ENCODE data around the gene IL36A.

Gene IL36A

DNA sequence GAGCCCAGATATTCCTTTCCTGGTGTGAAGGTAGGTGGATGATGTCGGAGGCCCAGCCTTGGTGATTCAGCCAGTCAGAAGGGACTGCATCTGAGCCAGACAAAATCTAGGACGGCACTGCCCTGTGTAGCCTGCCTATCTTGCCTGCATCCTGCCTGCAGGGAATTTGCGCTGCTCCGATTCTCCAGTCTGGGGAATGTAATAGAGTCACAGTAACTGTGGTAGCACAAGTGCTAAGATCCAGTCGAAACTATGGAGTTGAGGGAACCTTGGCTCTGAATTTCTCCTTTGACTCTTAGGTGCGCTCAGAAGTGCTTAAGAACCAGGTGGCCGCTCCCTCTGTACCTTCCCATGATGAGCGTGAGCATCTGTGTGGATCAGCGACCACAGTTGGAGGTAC is 31.5 kb downstream of the IL36A start:
- in situ Hi-C loops (cut with HindIII; ENCODE audit: low pct_ligation_motif_present, low pct_unique_long_range_greater_than_20kb, low sequenced_read_pairs) = no loop called here

GRCh38 chr2:113038291-113038690 is 33.0 kb downstream of the IL36A start:
- in situ Hi-C loops (cut with HindIII; ENCODE audit: low pct_ligation_motif_present, low pct_unique_long_range_greater_than_20kb, low sequenced_read_pairs) = no loop called here

More for the DNA sequence above, 31.5 kb downstream of the IL36A start:
- DNase-seq = no peak

DNA sequence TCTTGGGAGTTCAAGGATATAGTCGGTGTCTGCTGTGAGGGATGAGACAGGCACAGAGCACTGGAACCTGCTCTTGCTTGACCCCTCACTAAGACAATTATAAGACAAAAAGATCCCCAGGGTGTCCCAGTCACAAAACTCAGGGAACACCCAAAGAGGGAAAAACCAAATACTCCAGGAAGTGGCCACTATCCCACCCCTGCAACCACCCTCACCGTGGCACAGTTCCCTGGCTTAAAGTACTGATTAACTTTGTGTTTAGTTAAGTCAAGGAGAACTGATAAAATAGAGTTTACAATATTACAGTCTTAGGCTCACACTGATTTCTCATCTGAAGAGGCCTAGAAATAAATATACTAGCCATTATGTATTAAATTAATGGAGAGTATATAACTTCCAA is 33.9 kb downstream of the IL36A start:
- no peak for DNase-seq
- in situ Hi-C loops (cut with HindIII; ENCODE audit: low pct_ligation_motif_present, low pct_unique_long_range_greater_than_20kb, low sequenced_read_pairs) = no loop called here

More at GRCh38 chr2:113038291-113038690, 33.0 kb downstream of the IL36A start:
- no peak for DNase-seq

DNA sequence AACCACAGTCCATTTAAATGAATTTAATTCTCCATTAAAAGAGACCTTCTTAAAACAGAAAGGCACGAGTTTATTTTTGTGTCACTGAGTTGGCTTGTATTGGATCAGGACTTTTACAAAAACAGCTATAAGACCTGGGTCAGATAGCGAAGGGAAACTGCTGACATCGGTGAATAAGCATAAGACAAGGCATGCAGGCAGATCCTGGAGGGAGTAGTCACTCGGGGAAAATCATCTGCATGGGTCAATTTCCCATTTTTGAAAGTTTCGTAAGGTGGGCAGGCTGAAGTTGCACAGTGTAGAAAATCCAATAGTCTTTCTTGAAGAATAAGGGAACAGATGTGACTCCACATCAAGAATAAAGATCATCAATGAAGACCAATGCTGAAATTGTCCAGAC is 34.5 kb downstream of the IL36A start:
- no peak for DNase-seq
- in situ Hi-C loops (cut with HindIII; ENCODE audit: low pct_ligation_motif_present, low pct_unique_long_range_greater_than_20kb, low sequenced_read_pairs) = no loop called here

DNA sequence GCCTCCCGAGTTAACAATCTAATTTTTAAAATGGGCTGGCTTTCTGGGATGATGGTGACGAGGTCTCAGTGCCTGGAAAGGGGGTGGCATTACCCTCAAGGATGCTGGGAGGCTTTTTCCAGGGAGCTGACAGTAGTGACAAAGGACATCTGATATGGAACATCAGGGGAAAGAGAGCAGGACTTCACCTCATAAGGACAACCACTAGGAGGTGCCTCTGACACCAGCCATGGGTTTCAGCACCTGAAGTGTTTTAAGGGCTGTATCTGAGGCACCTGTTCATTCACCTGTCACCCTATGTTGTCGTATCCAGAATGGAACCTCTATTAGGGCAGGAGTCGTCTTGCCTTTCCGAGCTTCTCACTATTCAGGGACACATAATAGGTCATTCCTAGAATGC is 36.6 kb downstream of the IL36A start:
- no peak for DNase-seq
- in situ Hi-C loops (cut with HindIII; ENCODE audit: low pct_ligation_motif_present, low pct_unique_long_range_greater_than_20kb, low sequenced_read_pairs) = no loop called here

DNA sequence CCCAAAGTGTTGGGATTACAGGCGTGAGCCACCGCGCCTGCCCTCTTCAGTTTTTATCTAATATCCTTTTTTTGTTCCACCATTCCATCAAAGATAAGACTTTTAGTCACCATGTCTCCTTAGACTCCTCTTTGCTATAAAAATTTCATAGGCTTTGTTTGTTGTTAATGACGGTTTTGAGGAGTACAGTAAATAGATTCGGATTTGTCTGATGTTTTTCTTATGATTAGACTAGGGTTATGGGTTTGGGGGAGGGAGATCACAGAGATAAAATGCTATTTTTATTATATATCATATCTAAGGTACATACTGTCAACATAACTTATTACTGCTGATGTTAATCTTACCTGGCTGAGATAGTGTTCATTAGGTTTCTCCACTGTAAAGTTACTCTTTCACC is 41.2 kb downstream of the IL36A start:
- in situ Hi-C loops (cut with HindIII; ENCODE audit: low pct_ligation_motif_present, low pct_unique_long_range_greater_than_20kb, low sequenced_read_pairs) = no loop called here
- DNase-seq = no peak

DNA sequence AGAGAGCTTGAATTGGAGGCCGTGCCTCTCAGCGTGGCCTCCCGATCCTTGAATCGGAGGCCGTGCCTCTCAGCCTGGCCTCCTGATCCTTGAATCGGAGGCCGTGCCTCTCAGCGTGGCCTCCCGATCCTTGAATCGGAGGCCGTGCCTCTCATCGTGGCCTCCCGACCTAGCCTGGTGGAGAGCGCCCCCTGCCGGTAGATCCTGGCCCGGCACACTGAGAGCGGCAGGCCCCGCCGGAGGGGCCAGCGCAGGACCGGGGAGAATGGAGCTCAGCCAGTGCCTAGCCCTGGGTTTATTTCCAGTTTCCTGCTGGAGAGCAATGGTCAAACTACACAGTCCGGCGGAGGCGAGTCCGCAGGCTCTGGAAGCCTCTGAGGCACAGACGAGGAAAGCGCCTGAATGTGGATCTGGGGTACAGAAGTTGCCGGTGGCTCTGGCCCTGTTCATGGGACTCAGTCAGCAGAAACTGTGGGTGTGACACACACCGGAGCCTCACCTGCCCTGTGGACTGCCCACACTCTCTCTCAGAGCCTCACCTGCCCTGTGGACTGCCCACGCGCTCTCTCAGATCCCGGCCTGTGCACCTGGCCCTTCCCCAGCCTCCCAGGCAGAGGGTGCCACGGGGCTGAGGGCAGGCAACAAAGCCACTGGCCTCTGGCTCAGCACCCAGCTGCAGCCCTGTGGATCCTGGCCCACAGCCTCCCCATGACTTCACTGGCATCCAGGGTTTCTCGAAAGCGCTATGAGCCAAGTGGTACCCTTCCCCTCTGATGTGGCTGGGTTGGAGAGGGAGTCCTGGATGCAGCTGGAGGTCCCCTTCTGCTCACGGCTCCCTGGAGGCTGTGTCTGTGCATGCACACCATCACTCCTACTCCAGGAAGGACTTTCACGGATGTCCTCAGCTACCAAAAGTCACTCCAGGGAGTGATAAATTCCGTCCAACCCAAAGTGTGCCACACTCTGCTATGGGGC is 45.9 kb downstream of the IL36A start:
- in situ Hi-C loops (cut with HindIII; ENCODE audit: low pct_ligation_motif_present, low pct_unique_long_range_greater_than_20kb, low sequenced_read_pairs) = no loop called here
- DNase-seq = no peak

GRCh38 chr2:113052396-113052917 is 47.2 kb downstream of the IL36A start, which contains the start of gene IL36B:
IL36B (minus strand) TSS chr2:113052867.
- in situ Hi-C loops (cut with HindIII; ENCODE audit: low pct_ligation_motif_present, low pct_unique_long_range_greater_than_20kb, low sequenced_read_pairs) = no loop called here
- DNase-seq = no peak

- in situ Hi-C loops (cut with HindIII; ENCODE audit: low pct_ligation_motif_present, low pct_unique_long_range_greater_than_20kb, low sequenced_read_pairs) = no loop called here
- DNase-seq = no peak
Measured at GRCh38 chr2:113053666-113054065, 48.4 kb downstream of the IL36A start.

- no peak for DNase-seq
- in situ Hi-C loops (cut with HindIII; ENCODE audit: low pct_ligation_motif_present, low pct_unique_long_range_greater_than_20kb, low sequenced_read_pairs) = no loop called here
Measured at GRCh38 chr2:113054066-113054465, 48.8 kb downstream of the IL36A start.

DNA sequence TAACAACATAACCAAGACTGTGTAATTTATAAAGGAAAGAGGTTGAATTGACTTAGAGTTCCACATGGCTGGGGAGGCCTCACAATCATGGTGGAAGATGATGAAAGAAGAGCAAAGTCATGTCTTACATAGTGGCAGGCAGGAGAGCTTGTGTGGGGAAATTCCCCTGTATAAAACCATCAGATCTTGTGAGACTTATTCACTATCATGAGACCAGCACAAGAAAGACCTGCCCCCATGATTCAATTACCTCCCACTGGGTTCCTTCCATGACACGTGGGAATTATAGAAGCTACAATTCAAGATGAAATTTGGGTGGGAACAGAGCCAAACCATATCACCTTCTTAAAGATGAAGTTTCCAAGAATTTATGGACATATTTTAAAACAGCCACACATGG is 51.3 kb downstream of the IL36A start:
- DNase-seq = no peak
- in situ Hi-C loops (cut with HindIII; ENCODE audit: low pct_ligation_motif_present, low pct_unique_long_range_greater_than_20kb, low sequenced_read_pairs) = no loop called here

DNA sequence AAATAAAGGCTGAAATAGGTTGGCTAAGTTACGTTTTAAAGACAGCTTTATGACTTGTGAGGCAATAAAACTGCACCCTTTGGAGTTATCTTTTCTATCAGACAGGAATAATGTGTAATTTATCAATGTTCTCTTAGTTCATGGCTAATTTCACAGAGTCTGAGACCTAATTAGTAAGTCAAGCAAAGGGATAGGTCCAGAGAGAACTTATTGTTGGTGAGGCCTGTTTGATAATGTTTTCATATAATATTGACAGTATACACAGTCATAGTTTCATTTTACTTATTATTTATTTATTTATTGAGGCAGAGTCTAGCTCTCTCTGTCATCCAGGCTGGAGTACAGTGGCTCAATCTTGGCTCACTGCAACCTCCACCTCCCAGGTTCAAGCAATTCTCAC is 51.9 kb downstream of the IL36A start:
- no peak for DNase-seq
- in situ Hi-C loops (cut with HindIII; ENCODE audit: low pct_ligation_motif_present, low pct_unique_long_range_greater_than_20kb, low sequenced_read_pairs) = no loop called here

All from ACHN (cell line).